Measurements from ENCODE around the gene SWAP70.

- TF ChIP-seq RAD51 (IDR thresholded peaks at IDR 0.05; ENCODE audit: borderline replicate concordance) (no peak), HDAC6 (IDR thresholded peaks at IDR 0.05; ENCODE audit: low read depth, low read length) (no peak), PAF1 (CRISPR knock-in tag; IDR thresholded peaks at IDR 0.05) (no peak), SRSF9 (IDR thresholded peaks at IDR 0.05; ENCODE audit: borderline replicate concordance, insufficient read depth, low read depth, low read length, poor library complexity, severe bottlenecking) (no peak), ZNF83 (CRISPR knock-in tag; IDR thresholded peaks at IDR 0.05; ENCODE audit: borderline replicate concordance) (no peak), ZBTB7A (CRISPR knock-in tag; IDR thresholded peaks at IDR 0.05) (no peak), FOXM1 (CRISPR knock-in tag; IDR thresholded peaks at IDR 0.05) (no peak)
- TF ChIP-seq, protein P1, sequence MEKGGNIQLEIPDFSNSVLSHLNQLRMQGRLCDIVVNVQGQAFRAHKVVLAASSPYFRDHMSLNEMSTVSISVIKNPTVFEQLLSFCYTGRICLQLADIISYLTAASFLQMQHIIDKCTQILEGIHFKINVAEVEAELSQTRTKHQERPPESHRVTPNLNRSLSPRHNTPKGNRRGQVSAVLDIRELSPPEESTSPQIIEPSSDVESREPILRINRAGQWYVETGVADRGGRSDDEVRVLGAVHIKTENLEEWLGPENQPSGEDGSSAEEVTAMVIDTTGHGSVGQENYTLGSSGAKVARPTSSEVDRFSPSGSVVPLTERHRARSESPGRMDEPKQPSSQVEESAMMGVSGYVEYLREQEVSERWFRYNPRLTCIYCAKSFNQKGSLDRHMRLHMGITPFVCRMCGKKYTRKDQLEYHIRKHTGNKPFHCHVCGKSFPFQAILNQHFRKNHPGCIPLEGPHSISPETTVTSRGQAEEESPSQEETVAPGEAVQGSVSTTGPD (CRISPR knock-in tag; IDR thresholded peaks at IDR 0.05), result no peak
Observed at GRCh38 chr11:9761441-9761945, 97.6 kb downstream of the SWAP70 start.
